ACC112 (cell line): ENCODE data around the gene BCL2L2.
"Not testable (repeated sequence)": the region's sequence is repeated elsewhere in the genome, so short reads cannot be mapped to it uniquely, and the experiment has no call there.

ENCODE experiments used
- H2AFZ ChIP-seq: fragments of 200-600 bp; sonication (generic); one replicate; pipeline ENCODE4 v1.6.0; 2017; ENCODE audit warnings: antibody characterized with exemption, low read length; ENCODE audit not compliant: unreplicated experiment
- H3K27ac ChIP-seq: fragments of 200-600 bp; sonication (generic); 2 replicates; pipeline ENCODE4 v1.5.1; 2014; ENCODE audit warnings: low read depth, mild to moderate bottlenecking, antibody characterized with exemption, low read length, moderate library complexity
- H3K27me3 ChIP-seq: fragments of 200-600 bp; sonication (generic); 2 replicates; pipeline ENCODE4 v1.6.1; 2014; ENCODE audit warnings: mild to moderate bottlenecking, antibody characterized with exemption, low read length, moderate library complexity, mixed read lengths; ENCODE audit not compliant: insufficient read depth
- H3K36me3 ChIP-seq: fragments of 200-600 bp; sonication (generic); 2 replicates; pipeline ENCODE4 v1.6.1; 2016; ENCODE audit warnings: mild to moderate bottlenecking, antibody characterized with exemption, low read length, moderate library complexity, mixed read lengths; ENCODE audit not compliant: insufficient read depth
- H3K4me1 ChIP-seq: fragments of 200-600 bp; sonication (generic); one replicate; pipeline ENCODE4 v1.6.1; 2016; ENCODE audit warnings: low read length, mixed read lengths; ENCODE audit not compliant: insufficient read depth, unreplicated experiment, control insufficient read depth
- H3K4me3 ChIP-seq: fragments of 200-600 bp; sonication (generic); 2 replicates; pipeline ENCODE4 v1.5.1; 2014; ENCODE audit warnings: mild to moderate bottlenecking, low read depth, low read length
- H3K79me2 ChIP-seq: fragments of 200-600 bp; sonication (generic); one replicate; pipeline ENCODE4 v1.6.0; 2016; ENCODE audit warnings: low read length; ENCODE audit not compliant: control insufficient read depth, unreplicated experiment, insufficient read depth

Gene BCL2L2

GRCh38 chr14:23306412-23307145 is at the start of gene BCL2L2:
BCL2L2 (plus strand) TSS chr14:23306833; CDS start chr14:23307768, 935 bp downstream.
- peaks cover 32% of the 10 kb centered on the region for H3K4me1 ChIP-seq
- H3K27me3 ChIP-seq: no peaks in the 10 kb centered on the region
- H3K4me3 ChIP-seq: peak within 1 kb of the TSS; percentile 94
- peak within 1 kb of the TSS; percentile 66 for H3K27ac ChIP-seq
- peak within 1 kb of the TSS; percentile 47 for H2AFZ ChIP-seq
- H3K36me3 ChIP-seq: peaks cover 11% of the 10 kb centered on the region
- H3K79me2 ChIP-seq: peaks cover 48% of the 10 kb centered on the region

- peaks cover 6% of the 10 kb centered on the region; the same call in 1 of the 2 replicates for H3K27me3 ChIP-seq
- H3K36me3 ChIP-seq: no peaks in the 10 kb centered on the region
- no peaks in the 10 kb centered on the region for H3K79me2 ChIP-seq
- H2AFZ ChIP-seq: no peak overlapping the region
- H3K4me3 ChIP-seq: no peak overlapping the region
- H3K27ac ChIP-seq: no peak overlapping the region
- H3K4me1 ChIP-seq: no peaks in the 10 kb centered on the region
Measured at GRCh38 chr14:23258256-23258655, 48.4 kb upstream of the BCL2L2 start.

GRCh38 chr14:23259426-23259825 is 47.2 kb upstream of the BCL2L2 start:
- Histone ChIP-seq H3K79me2 (no peaks in the 10 kb centered on the region), H3K4me3 (no peak overlapping the region), H3K36me3 (no peaks in the 10 kb centered on the region), H3K4me1 (no peaks in the 10 kb centered on the region), H2AFZ (no peak overlapping the region), H3K27ac (no peak overlapping the region), H3K27me3 (peaks cover 6% of the 10 kb centered on the region; the same call in 1 of the 2 replicates)

- not testable (repeated sequence) for H3K79me2 ChIP-seq, H3K27me3 ChIP-seq, H2AFZ ChIP-seq, H3K36me3 ChIP-seq, H3K4me1 ChIP-seq, H3K4me3 ChIP-seq, H3K27ac ChIP-seq
Measured at GRCh38 chr14:23260849-23261248, 45.8 kb upstream of the BCL2L2 start.

- no peak overlapping the region for H2AFZ ChIP-seq
- H3K27me3 ChIP-seq: no peaks in the 10 kb centered on the region
- no peaks in the 10 kb centered on the region for H3K4me1 ChIP-seq
- H3K27ac ChIP-seq: no peak overlapping the region
- no peak overlapping the region for H3K4me3 ChIP-seq
- no peaks in the 10 kb centered on the region for H3K79me2 ChIP-seq
- H3K36me3 ChIP-seq: no peaks in the 10 kb centered on the region
Measured at GRCh38 chr14:23269193-23269592, 37.4 kb upstream of the BCL2L2 start.

- H3K4me1 ChIP-seq: peaks cover 2% of the 10 kb centered on the region
- H3K27me3 ChIP-seq: no peaks in the 10 kb centered on the region
Measured at GRCh38 chr14:23275412-23275811, 31.2 kb upstream of the BCL2L2 start.

GRCh38 chr14:23277189-23277588 is 29.4 kb upstream of the BCL2L2 start:
- H3K27me3 ChIP-seq: no peaks in the 10 kb centered on the region
- peaks cover 2% of the 10 kb centered on the region for H3K4me1 ChIP-seq
- no peak overlapping the region for H2AFZ ChIP-seq
- no peak overlapping the region for H3K4me3 ChIP-seq
- no peak overlapping the region for H3K27ac ChIP-seq
- H3K36me3 ChIP-seq: peaks cover 8% of the 10 kb centered on the region; the same call in 1 of the 2 replicates
- peaks cover 11% of the 10 kb centered on the region for H3K79me2 ChIP-seq

More at GRCh38 chr14:23275412-23275811, 31.2 kb upstream of the BCL2L2 start:
- H2AFZ ChIP-seq: no peak overlapping the region
- no peak overlapping the region for H3K27ac ChIP-seq
- peaks cover 3% of the 10 kb centered on the region for H3K79me2 ChIP-seq
- peaks cover 8% of the 10 kb centered on the region; the same call in 1 of the 2 replicates for H3K36me3 ChIP-seq
- no peak overlapping the region for H3K4me3 ChIP-seq

- not testable (repeated sequence) for H2AFZ ChIP-seq, H3K27me3 ChIP-seq, H3K4me3 ChIP-seq, H3K27ac ChIP-seq, H3K4me1 ChIP-seq
- Histone ChIP-seq H3K79me2 (peaks cover 18% of the 10 kb centered on the region), H3K36me3 (peaks cover 13% of the 10 kb centered on the region; the same call in 1 of the 2 replicates)
Measured at GRCh38 chr14:23277928-23278327, 28.7 kb upstream of the BCL2L2 start.

- no peak overlapping the region for H3K4me3 ChIP-seq
- no peak overlapping the region for H3K27ac ChIP-seq
- peaks cover 30% of the 10 kb centered on the region for H3K79me2 ChIP-seq
- H2AFZ ChIP-seq: no peak overlapping the region
- peaks cover 11% of the 10 kb centered on the region; the same call in 1 of the 2 replicates for H3K36me3 ChIP-seq
- peaks cover 15% of the 10 kb centered on the region for H3K4me1 ChIP-seq
- no peaks in the 10 kb centered on the region for H3K27me3 ChIP-seq
Measured at GRCh38 chr14:23281247-23281646, 25.4 kb upstream of the BCL2L2 start.

GRCh38 chr14:23284654-23285529 is 21.7 kb upstream of the BCL2L2 start:
- peak overlapping the region; percentile 88 for H3K4me3 ChIP-seq
- H3K36me3 ChIP-seq: peaks cover 5% of the 10 kb centered on the region; the same call in 1 of the 2 replicates
- H3K4me1 ChIP-seq: peaks cover 22% of the 10 kb centered on the region
- H3K79me2 ChIP-seq: peaks cover 30% of the 10 kb centered on the region
- no peak overlapping the region for H3K27ac ChIP-seq
- H3K27me3 ChIP-seq: no peaks in the 10 kb centered on the region
- H2AFZ ChIP-seq: peak overlapping the region; percentile 37
